Ishikawa (cell line): ENCODE data around the gene MED15.

Source experiments
- CREB1 ChIP-seq: IDR thresholded peaks from 2 replicates; pipeline ENCODE4 v1.6.1; 2012; ENCODE audit warnings: low read depth
- EGR1 ChIP-seq: IDR thresholded peaks from 2 replicates; pipeline ENCODE4 v1.6.1; 2012
- EP300 ChIP-seq: IDR thresholded peaks from 2 replicates; pipeline ENCODE4 v1.6.1; 2012; ENCODE audit warnings: borderline replicate concordance
- FOXM1 ChIP-seq: IDR thresholded peaks from 2 replicates; pipeline ENCODE4 v1.6.1; 2012; ENCODE audit warnings: low read depth, borderline replicate concordance
- RAD21 ChIP-seq: IDR thresholded peaks from 2 replicates; pipeline ENCODE4 v1.6.1; 2012; ENCODE audit warnings: low read depth
- TAF1 ChIP-seq: IDR thresholded peaks from 2 replicates; pipeline ENCODE4 v1.6.1; 2012; ENCODE audit warnings: low read depth, mild to moderate bottlenecking
- TCF12 ChIP-seq: IDR thresholded peaks from 2 replicates; pipeline ENCODE4 v1.6.1; 2012; ENCODE audit warnings: low read depth
- TEAD4 ChIP-seq: IDR thresholded peaks from 2 replicates; pipeline ENCODE4 v1.6.1; 2012
- YY1 ChIP-seq: IDR thresholded peaks from 2 replicates; pipeline ENCODE4 v1.6.1; 2012; ENCODE audit warnings: low read depth
- TF ChIP-seq, protein P1 (sequence below): IDR thresholded peaks from 2 replicates; pipeline ENCODE4 v1.6.1; 2012
- TF ChIP-seq, protein P2 (sequence below): IDR thresholded peaks from 2 replicates; pipeline ENCODE4 v1.6.1; 2012; ENCODE audit warnings: low read depth, mild to moderate bottlenecking
- TF ChIP-seq, protein P3 (sequence below): IDR thresholded peaks from 2 replicates; pipeline ENCODE4 v1.6.1; 2012

DNA sequence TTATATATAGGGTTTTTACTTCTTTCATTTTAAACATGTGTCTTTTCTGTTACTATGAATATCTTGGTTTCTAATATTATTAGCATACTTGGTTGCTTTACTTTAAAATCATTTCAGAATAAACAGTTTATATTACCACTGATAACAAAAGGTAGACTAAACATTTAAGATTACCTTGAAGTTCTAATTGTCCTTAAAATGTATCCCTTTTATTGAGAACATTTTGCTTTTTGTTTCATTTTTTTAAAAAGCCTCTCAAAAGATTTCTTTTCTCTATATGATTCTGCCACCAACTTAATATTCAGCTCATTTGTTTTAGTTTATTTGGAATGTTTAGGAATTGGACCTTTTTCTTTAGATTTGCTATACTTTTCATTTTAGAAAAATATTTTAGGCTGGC lies 39.6 kb downstream of the MED15 start:
- no peak for TF ChIP-seq TAF1
- TF ChIP-seq EP300, result no peak
- no peak for TF ChIP-seq FOXM1
- TF ChIP-seq TEAD4, result no peak
- TF ChIP-seq, protein P1, sequence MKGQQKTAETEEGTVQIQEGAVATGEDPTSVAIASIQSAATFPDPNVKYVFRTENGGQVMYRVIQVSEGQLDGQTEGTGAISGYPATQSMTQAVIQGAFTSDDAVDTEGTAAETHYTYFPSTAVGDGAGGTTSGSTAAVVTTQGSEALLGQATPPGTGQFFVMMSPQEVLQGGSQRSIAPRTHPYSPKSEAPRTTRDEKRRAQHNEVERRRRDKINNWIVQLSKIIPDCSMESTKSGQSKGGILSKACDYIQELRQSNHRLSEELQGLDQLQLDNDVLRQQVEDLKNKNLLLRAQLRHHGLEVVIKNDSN, result no peak
- no peak for TF ChIP-seq TCF12
- TF ChIP-seq RAD21, result no peak
- TF ChIP-seq, protein P2, sequence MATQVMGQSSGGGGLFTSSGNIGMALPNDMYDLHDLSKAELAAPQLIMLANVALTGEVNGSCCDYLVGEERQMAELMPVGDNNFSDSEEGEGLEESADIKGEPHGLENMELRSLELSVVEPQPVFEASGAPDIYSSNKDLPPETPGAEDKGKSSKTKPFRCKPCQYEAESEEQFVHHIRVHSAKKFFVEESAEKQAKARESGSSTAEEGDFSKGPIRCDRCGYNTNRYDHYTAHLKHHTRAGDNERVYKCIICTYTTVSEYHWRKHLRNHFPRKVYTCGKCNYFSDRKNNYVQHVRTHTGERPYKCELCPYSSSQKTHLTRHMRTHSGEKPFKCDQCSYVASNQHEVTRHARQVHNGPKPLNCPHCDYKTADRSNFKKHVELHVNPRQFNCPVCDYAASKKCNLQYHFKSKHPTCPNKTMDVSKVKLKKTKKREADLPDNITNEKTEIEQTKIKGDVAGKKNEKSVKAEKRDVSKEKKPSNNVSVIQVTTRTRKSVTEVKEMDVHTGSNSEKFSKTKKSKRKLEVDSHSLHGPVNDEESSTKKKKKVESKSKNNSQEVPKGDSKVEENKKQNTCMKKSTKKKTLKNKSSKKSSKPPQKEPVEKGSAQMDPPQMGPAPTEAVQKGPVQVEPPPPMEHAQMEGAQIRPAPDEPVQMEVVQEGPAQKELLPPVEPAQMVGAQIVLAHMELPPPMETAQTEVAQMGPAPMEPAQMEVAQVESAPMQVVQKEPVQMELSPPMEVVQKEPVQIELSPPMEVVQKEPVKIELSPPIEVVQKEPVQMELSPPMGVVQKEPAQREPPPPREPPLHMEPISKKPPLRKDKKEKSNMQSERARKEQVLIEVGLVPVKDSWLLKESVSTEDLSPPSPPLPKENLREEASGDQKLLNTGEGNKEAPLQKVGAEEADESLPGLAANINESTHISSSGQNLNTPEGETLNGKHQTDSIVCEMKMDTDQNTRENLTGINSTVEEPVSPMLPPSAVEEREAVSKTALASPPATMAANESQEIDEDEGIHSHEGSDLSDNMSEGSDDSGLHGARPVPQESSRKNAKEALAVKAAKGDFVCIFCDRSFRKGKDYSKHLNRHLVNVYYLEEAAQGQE, result no peak
- no peak for TF ChIP-seq YY1
- TF ChIP-seq EGR1, result no peak
- TF ChIP-seq CREB1, result no peak
- TF ChIP-seq, protein P3, sequence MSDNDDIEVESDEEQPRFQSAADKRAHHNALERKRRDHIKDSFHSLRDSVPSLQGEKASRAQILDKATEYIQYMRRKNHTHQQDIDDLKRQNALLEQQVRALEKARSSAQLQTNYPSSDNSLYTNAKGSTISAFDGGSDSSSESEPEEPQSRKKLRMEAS, result no peak
